ENCODE measurements around the gene COL4A2. TPM values are rescaled to one million over a fixed set of nuclear protein-coding genes. Genes with fewer than 3 reads are reported as not detected.

COL4A2 gene
- total RNA-seq, 4 donors from 2014 or later: 655 to 1,231 (median 912) TPM

- TF ChIP-seq, protein P1, sequence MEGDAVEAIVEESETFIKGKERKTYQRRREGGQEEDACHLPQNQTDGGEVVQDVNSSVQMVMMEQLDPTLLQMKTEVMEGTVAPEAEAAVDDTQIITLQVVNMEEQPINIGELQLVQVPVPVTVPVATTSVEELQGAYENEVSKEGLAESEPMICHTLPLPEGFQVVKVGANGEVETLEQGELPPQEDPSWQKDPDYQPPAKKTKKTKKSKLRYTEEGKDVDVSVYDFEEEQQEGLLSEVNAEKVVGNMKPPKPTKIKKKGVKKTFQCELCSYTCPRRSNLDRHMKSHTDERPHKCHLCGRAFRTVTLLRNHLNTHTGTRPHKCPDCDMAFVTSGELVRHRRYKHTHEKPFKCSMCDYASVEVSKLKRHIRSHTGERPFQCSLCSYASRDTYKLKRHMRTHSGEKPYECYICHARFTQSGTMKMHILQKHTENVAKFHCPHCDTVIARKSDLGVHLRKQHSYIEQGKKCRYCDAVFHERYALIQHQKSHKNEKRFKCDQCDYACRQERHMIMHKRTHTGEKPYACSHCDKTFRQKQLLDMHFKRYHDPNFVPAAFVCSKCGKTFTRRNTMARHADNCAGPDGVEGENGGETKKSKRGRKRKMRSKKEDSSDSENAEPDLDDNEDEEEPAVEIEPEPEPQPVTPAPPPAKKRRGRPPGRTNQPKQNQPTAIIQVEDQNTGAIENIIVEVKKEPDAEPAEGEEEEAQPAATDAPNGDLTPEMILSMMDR (IDR thresholded peaks at IDR 0.05; ENCODE audit: low read depth): no peak
Measured at GRCh38 chr13:110542169-110542796, 235.2 kb downstream of the COL4A2 start.

- TF ChIP-seq, protein P1 (IDR thresholded peaks at IDR 0.05; ENCODE audit: low read depth): no peak
Measured at GRCh38 chr13:110546378-110546777, 239.3 kb downstream of the COL4A2 start.

DNA sequence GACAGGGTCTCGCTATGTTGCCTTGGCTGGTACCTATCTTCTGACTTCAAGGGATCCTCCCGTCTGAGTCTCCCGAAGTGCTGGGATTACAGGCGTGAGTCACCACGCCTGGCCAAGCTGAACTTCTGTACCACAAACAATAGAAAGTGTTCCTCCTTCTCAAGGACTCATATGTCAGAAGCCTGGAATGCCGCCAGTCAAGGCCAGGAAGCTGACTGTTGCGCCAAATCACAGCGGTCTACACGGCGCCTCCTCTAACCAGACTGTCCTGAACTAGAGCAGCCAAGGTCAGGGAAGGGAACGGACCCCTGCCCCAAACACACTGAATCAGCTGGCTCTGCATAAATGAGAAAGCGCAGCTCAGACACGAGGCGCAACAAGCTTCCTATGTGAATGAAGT, 239.8 kb downstream of the COL4A2 start:
- TF ChIP-seq, protein P1 (IDR thresholded peaks at IDR 0.05; ENCODE audit: low read depth): no peak

DNA sequence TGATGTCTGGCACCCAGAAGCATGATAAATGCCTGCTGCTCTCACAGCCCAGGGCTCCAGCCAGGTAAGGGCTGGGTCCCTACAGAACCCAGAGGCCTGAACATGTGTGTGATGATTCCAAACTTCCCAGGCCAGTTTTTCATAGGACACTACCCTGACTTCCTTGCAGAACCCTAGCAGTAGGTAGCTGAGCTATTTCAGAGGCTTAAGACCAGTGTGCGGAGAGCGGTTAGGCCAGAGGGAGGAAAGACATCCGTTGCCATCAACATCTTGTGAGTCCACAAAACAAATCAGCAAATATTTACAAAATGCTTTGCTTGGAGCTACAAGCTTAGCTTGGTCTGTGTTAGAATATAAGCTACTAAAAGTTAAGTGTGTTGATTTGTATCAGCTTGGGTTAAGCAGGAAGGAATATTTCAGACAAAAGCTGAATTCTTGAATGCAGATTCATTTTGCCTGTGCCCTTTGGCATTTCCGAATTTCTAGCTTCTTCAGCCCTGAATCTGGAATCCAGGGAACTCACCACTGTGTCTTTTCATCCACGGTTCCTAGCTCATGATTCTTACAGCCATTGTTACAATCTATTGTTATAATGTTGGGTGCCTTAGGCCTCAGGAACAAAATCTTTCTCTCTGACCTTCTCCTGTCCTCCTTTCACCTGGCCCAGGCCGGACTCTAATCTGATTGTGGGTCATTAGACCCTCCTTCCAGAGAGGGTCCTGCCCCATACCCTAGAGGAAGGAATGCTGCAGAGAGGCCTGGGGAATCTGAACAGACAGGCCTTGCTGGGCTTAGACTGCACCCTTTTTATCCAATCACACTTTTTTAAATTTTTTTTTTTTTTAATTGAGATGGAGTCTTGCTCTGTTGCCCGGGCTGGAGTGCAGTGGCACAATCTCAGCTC, 242.1 kb downstream of the COL4A2 start:
- TF ChIP-seq, protein P1 (IDR thresholded peaks at IDR 0.05; ENCODE audit: low read depth): no peak

DNA sequence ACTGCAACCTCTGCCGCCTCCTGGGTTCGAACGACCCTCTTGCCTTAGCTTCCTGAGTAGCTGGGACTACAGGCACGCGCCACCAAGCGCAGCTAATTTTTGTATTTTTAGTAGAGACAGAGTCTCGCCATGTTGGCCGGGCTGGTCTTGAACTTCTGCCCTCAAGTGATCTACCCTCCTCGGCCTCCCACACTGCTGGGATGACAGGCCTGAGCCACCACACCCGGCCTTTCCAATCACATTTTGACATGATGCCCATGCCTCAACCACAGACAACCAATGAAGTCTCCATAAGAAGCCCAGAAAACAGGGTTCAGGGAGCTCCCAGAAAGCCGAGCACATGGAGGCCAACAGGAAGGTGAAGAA, 242.7 kb downstream of the COL4A2 start:
- TF ChIP-seq, protein P1 (IDR thresholded peaks at IDR 0.05; ENCODE audit: low read depth): no peak

DNA sequence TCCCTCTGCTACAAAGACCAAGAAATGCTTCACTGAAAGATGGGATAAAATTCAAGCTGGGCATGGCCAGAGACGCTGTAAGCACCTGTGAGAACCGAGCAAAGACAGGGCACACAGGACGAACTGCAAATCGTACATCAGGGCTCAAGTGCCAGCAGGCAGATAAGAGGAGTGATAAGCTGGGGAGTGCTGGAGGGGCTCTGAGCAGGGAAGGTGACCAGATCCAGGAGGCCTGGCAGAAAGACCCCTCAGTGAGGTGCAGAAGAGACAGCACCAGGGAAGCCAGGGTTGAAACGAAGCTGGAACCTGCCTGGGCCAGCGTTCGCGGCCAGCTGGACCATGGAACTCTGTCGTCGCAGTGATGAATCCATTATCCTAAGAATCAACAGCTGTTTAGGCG, 244.2 kb downstream of the COL4A2 start:
- TF ChIP-seq, protein P1 (IDR thresholded peaks at IDR 0.05; ENCODE audit: low read depth): no peak

DNA sequence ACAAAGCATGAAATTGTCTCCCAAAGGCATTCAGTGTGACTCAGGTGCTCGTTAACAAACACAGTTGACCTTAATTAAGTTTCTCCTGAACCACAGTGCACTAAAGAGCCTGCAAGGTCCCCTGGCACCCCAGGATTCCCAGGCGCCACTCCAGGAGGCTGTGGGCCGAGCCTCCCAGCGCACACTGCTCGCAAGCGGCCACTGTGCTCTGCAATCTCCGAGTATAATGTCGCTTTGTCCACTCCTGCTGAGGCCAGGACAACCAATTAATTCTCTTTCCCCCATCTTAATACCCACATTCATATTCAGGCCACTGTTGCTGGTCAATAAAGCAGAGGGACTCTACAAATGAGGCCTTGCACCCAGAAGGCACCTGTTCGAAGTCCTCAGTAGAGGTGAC, 245.7 kb downstream of the COL4A2 start:
- TF ChIP-seq, protein P1 (IDR thresholded peaks at IDR 0.05; ENCODE audit: low read depth): no peak
